SIG-M5 treated with dmso at 0.1 percent for 504 hours (cell line): ENCODE data around the gene CDKN3.
"Not testable (repeated sequence)": the region's sequence is repeated elsewhere in the genome, so short reads cannot be mapped to it uniquely, and the experiment has no call there.

ENCODE experiments used
- DNase-seq: peaks from one replicate; lab custom pipeline; 2025; ENCODE audit not compliant: unreplicated experiment; lab: John Stamatoyannopoulos, UW

CDKN3 gene

GRCh38 chr14:54423991-54424390 is 27.2 kb downstream of the CDKN3 start:
- no peak for DNase-seq

DNA sequence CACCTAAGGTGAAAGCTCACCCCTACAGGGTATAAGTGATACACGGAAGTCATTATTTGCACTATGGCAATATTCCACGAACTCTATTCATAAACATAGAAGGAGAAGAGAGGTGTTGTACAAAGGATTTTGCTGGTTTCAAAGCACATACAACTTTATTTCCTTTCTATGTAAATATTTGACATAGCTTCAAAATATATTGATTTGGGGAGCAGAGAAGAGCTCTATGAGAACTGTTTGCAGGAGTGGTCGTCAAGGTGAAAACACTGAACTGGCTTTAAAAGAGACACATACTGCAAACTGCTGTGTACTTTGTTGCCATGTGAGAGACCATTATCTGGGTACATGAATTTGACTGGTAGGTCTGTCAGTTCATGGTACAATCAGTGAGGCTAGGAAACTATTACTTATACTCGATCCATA is 27.7 kb downstream of the CDKN3 start:
- no peak for DNase-seq

DNA sequence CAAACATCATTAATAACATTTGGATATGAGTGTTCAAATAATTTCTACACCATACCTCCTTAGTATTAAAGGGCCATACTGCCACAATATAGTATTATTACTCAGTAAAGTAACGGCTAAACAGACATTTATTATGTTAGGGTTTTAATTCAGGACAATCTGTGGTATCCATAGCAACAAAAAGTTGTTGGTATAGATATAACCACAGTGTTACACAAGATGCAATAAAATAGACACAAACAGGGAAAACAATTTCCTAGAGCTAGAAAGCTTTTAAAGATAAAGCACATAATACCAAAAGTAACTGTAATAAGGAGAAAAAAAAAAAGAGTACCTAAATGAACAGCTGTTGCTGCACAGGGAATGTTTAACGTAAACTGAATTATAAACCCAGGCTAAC is 28.3 kb downstream of the CDKN3 start:
- no peak for DNase-seq

DNA sequence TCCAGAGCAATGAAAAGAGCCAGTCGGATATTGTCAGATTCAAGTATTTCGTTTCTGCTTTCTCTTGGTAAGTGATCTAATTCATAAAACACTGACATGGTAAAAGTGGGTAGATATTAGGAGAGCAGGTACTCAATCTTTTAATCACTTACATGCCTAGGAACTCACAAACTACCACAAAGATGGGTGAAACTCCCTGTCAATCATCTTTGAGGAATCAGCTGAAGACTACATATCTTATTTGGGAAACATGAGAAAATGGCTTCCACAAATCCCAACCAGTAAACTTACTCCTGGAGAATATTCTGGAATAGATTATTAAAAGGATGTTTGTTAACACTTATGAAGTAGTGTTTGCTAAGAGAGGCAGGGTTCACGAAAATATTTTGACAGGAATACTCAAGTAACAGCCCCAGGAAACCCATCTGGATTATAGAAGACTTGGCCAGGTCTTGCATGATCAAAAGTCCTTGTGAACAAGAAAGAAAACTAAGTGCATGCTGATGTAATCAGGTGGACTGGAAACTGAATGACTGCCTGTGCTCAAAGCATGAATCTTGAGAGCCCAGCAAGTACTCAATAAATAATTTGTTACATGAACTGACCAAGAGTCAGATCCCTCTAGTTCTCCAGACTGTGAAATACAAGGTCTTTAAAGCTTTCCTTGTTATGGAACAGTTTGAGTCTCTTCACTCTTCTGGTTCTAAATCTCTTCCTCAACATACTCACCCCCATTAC is 28.9 kb downstream of the CDKN3 start:
- no peak for DNase-seq

DNA sequence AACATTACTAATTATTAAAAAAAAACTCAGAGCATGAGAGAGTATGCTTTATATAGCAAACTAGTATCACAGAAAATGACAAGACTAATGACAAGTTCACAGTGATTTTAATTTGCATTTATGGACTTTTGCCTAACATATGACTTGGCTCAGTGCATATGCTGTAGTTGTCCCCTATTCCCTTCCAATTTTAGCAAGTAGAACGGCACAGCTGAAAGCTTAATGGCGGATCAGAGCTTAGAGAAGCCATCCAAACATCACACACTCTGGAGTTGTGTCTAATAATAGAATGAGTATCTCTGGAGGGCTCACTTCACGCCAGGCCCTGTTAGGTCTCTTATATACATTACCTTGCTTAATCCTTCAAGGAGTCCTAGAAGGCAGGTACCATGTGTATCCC is 31.1 kb downstream of the CDKN3 start:
- DNase-seq, result no peak

GRCh38 chr14:54428527-54428926 is 31.7 kb downstream of the CDKN3 start:
- DNase-seq, result no peak

DNA sequence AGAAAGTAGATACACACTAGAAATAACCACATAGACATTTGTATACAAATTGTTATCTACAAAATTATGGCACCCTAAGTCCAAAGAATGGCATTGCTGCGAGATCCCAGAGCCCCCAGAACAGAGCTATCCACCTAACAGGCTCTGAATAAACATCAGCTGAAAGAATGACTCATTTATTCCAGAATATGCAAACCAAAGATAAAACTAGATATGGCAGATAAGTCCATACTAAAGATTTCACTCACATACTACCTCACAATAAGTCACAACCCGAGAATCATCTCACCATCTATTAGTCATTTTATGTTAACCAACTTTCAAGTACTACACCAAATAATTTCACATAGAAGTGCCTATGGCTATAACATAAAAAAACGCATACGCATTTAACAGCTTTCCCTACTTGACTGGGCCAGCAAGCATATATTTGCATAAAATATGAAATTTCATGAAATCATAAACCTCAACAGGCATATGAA is 38.7 kb downstream of the CDKN3 start:
- no peak for DNase-seq

GRCh38 chr14:54437954-54438353 is 41.1 kb downstream of the CDKN3 start:
- not testable (repeated sequence) for DNase-seq

DNA sequence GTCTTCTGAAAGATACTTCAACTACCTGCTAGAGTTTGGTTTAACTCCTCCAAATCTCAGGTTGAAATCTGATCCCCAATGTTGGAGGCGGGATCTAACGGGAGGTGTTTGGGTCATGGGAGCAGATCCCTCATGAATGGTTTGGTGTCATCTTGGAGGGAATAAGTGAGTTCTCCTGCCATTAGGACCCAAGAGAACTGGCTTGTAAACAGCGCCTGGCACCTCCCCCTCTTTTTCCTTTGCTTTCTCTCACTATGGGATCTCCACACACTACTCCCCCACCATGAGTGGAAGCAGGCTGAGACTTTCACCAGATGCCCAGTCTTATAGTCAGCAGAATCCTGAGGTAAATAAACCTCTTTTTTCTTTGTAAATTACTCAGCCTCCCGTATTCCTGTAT is 41.9 kb downstream of the CDKN3 start:
- DNase-seq, result no peak

GRCh38 chr14:54440037-54440436 is 43.2 kb downstream of the CDKN3 start:
- DNase-seq, result no peak

- DNase-seq, result no peak
These were observed 43.7 kb downstream of the CDKN3 start for GRCh38 chr14:54440476-54440872.

- DNase-seq, result peak; percentile 88
These were observed 44.4 kb downstream of the CDKN3 start, which contains the start of gene CNIH1 for GRCh38 chr14:54440873-54441868. TSS of gene CNIH1 (minus strand) at chr14:54441374. CDS start at chr14:54441327, 47 bp downstream.

- DNase-seq, result not testable (repeated sequence)
These were observed 46.2 kb downstream of the CDKN3 start for GRCh38 chr14:54442961-54443360.

DNA sequence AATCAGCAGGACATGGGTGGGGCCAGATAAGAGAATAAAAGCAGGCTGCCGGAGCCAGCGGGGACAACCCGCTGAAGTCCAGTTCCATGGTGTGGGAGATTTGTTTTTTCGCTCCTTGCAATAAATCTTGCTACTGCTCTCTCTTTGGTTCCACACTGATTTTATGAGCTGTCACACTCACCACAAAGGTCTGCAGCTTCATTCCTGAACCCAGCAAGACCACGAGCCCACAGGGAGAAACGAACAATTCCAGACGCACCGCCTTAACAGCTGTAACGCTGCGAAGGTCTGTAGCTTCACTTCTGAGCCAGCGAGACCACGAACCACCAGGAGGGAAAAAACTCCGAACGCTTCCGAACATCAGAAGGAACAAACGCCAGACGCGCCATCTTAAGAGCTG is 47.2 kb downstream of the CDKN3 start:
- no peak for DNase-seq

DNA sequence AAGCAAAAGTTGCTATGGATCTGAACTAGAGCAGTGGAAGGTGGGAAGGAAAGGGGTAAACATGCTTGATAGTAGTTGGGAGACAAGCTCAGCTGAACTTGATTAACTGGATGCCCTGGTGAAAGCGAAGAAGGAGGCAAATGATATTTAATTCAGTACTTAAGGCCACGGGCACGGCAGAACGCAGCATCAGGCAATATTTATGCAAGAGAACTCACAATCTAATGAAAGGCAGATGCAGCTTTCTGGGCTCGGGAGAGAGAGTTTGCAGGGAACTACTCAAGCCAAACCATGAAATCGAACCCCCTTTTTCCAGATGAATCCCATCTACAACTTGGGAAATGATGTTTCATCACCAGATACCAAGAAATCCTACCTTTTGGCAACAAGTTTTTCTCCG is 47.9 kb downstream of the CDKN3 start:
- no peak for DNase-seq

DNA sequence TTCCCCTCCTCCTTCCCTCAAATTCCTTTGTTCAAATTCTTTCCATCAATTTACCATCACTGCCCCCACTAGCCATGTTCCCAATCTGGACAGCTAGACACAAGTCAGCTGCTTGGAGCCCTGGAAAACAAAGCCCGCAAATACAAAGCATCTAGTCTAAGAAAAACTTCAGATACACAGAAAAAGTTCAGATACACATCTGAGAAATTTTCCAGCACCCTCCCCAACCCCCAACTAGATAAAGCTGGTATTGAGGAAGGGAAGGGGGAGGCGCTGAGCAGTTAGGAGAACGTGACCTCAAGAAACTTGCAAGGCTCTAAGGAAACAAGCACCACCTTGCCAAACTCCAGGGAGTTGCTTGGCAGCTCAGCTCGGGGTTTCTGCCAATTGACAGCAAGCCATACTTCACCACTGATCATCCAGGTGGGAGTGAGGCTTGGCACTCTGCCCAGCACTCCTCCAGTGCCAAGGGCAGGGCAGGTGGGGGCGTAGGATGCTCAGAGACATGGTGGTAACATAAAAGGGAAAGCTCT is 49.4 kb downstream of the CDKN3 start:
- DNase-seq, result peak; percentile 9

DNA sequence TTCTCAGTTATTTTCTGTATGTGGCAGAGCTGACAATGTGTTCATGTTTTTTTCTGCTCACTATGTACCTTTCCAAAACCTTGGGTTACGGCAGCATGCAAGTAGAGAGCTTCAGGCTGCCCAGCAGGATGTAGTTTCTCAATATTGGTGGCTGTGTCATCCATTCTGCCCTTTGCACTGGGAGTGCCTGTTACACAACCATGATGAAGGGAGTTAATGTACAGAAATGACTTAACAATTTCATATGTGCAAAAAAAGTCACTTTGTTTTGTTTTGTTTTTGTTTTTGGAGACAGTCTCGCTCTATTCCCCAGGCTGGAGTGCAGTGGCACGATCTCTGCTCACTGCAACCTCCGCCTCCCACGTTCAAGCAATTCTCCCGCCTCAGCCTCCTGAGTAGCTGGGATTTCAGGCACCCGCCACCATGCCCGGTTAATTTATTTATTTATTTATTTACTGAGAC is 50.5 kb downstream of the CDKN3 start:
- DNase-seq, result peak; percentile 86

DNA sequence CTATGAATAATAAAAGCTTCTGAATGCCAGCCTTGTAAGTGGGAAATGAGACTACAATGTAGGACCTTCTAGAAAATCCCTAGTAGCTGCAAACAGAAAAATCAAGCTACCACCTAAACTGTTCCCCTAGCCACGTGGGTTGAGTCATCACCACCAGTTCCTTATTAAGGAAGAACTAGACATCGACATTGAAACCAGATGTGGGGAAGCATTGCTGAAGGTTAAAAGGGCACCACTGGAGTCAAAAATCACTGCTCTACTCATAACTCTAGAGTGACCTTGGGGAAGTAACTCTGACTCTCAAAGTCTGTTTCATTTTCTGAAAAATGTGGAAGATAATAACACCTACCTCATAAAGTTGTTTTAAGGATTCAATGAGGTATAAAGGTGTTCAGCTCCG is 53.7 kb downstream of the CDKN3 start:
- peak; percentile 78 for DNase-seq

GRCh38 chr14:54451121-54451601 is 54.4 kb downstream of the CDKN3 start:
- DNase-seq, result no peak

DNA sequence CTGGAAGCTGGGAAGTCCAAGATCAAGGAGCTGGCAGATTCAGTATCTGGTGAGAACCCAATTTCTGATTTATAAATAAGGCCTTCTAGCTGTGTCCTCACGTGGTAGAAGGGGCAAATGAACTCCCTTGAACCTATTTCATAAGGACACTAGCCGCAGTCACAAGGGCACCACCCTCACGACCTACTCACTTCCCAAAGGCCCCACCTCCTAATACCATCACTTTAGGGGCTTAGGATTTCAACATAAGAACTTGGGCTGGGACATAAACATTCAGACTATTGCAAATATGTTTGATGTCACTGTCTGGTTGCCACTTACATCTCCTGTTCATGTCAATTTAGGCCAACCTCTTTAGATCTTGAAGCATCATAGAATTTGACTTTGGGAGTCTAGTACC is 55.2 kb downstream of the CDKN3 start:
- DNase-seq, result no peak

GRCh38 chr14:54453252-54453651 is 56.4 kb downstream of the CDKN3 start:
- DNase-seq, result no peak
